ENCODE results near the gene STAG2.

The STAG2 gene

GRCh38 chrX:123993904-123994635, 32.6 kb downstream of the STAG2 start:
- H3K27ac ChIP-seq (replicated peaks), result peak overlapping the region; percentile 74
- TF ChIP-seq REST (IDR thresholded peaks at IDR 0.05; ENCODE audit: insufficient replicate concordance, low read depth), result no peak
- 0 out of 2 replicates have a peak, but pooled peaks have one; percentile 4 for TF ChIP-seq SPI1 (IDR thresholded peaks at IDR 0.05; ENCODE audit: borderline replicate concordance, low read depth)
- no peak overlapping the region for H3K4me3 ChIP-seq (replicated peaks; ENCODE audit: insufficient read depth, low read length)
- no peak for DNase-seq (ENCODE audit: low read depth in 1 of 2, low spot score in 1 of 2)
- no peaks in the 10 kb centered on the region for H3K27me3 ChIP-seq (ENCODE audit: insufficient read depth, poor library complexity, severe bottlenecking)

- Histone ChIP-seq H3K27ac (replicated peaks) (peak overlapping the region; percentile 74), H3K27me3 (ENCODE audit: insufficient read depth, poor library complexity, severe bottlenecking) (no peaks in the 10 kb centered on the region), H3K4me3 (replicated peaks; ENCODE audit: insufficient read depth, low read length) (no peak overlapping the region)
- DNase-seq (ENCODE audit: low read depth in 1 of 2, low spot score in 1 of 2), result no peak
- no peak for TF ChIP-seq REST (IDR thresholded peaks at IDR 0.05; ENCODE audit: insufficient replicate concordance, low read depth)
- no peak for TF ChIP-seq POLR2AphosphoS5 (IDR thresholded peaks at IDR 0.05; ENCODE audit: low read depth)
- no peak for TF ChIP-seq CTCF (IDR thresholded peaks at IDR 0.05; ENCODE audit: insufficient read depth, low read length)
- TF ChIP-seq GABPA (IDR thresholded peaks at IDR 0.05; ENCODE audit: low read depth), result no peak
- TF ChIP-seq SPI1 (IDR thresholded peaks at IDR 0.05; ENCODE audit: borderline replicate concordance, low read depth), result no peak
Observed at GRCh38 chrX:123994730-123995129, 33.2 kb downstream of the STAG2 start.

GRCh38 chrX:124001581-124001980, 40.1 kb downstream of the STAG2 start:
- H3K27me3 ChIP-seq (ENCODE audit: insufficient read depth, poor library complexity, severe bottlenecking), result no peaks in the 10 kb centered on the region
- no peak overlapping the region for H3K4me3 ChIP-seq (replicated peaks; ENCODE audit: insufficient read depth, low read length)
- DNase-seq (ENCODE audit: low read depth in 1 of 2, low spot score in 1 of 2), result no peak
- TF ChIP-seq REST (IDR thresholded peaks at IDR 0.05; ENCODE audit: insufficient replicate concordance, low read depth) (no peak), GABPA (IDR thresholded peaks at IDR 0.05; ENCODE audit: low read depth) (no peak), CTCF (IDR thresholded peaks at IDR 0.05; ENCODE audit: insufficient read depth, low read length) (no peak), SPI1 (IDR thresholded peaks at IDR 0.05; ENCODE audit: borderline replicate concordance, low read depth) (no peak), POLR2AphosphoS5 (IDR thresholded peaks at IDR 0.05; ENCODE audit: low read depth) (no peak)
- no peak overlapping the region for H3K27ac ChIP-seq (replicated peaks)
